GM18519 (cell line): Measurements from ENCODE around the gene DDX31.

Experiments
- ATAC-seq: cut with Tn5 transposase; IDR thresholded peaks from one replicate; pipeline ENCODE4 v1.9.1; 2021; ENCODE audit warnings: mild to moderate bottlenecking, moderate library complexity; ENCODE audit not compliant: unreplicated experiment, low FRiP score

The DDX31 gene

DNA sequence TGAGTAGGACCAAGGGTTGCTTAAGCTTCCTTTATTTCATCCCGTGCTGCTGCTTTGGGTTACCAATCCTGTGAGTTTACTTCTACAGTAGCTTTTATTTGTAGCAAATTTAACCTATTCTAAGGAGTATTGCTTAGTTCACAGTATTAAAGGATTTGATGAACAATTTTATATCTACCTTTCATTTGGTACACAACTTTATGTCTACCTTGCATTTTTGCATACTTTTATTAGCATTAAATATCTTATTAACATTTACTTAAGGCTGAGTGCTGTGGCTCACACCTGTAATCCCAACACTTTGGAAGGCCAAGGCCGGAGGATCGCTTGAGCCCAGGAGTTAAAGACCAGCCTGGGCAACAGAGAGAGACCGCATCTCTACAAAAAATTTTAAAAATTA lies 4.7 kb upstream of the DDX31 start:
- ATAC-seq = no peak

DNA sequence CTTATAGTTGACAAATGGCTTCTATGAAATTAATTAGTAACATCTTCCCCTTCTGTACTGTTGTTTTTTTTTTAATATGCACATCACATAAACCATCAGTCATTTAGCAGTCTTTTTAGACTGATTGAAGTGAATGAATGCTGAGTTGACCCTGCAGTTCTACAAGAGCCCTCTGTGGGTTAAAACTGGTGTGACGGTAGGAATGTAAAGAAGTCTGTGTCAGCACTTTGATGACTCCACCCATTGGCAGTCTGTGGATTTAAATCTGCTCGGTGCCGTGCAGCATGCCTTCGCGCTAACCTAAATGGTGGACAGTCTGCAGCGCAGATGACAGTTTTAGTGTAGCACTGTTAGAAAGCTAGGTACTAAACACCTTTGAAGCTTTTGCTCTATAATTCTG lies 3.6 kb upstream of the DDX31 start:
- ATAC-seq = no peak

DNA sequence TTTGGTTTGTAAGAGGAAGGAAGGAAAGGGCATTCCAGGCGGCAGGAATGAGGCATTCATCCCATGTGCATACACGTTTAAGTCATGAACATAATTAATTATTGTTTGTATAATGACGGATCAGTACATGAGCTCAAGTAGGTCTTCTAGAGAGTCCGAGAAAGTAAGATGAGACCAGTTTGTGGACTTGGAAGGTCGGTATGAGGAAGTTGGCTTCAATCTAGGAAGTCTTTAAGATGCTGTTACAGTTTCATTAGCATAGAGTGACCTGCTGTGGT lies 2.6 kb upstream of the DDX31 start:
- ATAC-seq = no peak

DNA sequence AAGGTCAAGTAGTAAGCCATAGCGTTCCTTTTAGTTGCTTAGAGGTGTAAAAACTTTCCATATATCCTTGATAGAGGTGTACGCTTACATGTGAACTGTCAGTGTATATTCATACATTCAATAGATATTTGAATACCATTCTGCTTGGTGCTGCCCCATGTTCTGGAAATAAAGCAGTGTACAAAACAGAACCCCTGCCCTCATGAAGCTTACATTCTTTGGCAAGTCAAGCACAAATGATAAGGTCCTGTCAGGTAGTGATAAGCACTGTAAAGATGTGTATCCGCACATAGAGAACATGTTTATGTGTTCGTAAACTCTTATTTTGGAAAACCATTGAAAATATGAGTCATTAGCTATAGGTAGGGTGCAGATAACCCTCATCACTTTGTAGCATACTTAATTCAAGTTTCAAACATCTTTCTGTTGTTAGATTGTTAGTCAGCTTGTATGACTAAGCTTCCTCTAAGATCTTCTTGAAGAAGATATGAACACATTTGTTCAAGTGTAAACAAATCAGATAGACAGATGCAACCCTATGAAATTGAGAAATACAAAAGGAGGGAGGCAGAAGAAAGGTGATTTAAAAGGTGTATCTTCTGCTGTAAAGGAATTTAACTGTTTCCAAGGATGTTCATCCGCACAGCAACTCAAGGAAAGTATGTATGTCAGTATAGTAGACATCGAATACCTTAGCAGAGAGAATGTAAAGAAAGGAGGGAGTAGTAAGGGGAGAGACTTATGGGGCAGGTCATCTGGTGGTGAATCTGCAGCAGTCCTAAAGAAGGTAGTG lies 2.0 kb upstream of the DDX31 start:
- ATAC-seq = no peak

DNA sequence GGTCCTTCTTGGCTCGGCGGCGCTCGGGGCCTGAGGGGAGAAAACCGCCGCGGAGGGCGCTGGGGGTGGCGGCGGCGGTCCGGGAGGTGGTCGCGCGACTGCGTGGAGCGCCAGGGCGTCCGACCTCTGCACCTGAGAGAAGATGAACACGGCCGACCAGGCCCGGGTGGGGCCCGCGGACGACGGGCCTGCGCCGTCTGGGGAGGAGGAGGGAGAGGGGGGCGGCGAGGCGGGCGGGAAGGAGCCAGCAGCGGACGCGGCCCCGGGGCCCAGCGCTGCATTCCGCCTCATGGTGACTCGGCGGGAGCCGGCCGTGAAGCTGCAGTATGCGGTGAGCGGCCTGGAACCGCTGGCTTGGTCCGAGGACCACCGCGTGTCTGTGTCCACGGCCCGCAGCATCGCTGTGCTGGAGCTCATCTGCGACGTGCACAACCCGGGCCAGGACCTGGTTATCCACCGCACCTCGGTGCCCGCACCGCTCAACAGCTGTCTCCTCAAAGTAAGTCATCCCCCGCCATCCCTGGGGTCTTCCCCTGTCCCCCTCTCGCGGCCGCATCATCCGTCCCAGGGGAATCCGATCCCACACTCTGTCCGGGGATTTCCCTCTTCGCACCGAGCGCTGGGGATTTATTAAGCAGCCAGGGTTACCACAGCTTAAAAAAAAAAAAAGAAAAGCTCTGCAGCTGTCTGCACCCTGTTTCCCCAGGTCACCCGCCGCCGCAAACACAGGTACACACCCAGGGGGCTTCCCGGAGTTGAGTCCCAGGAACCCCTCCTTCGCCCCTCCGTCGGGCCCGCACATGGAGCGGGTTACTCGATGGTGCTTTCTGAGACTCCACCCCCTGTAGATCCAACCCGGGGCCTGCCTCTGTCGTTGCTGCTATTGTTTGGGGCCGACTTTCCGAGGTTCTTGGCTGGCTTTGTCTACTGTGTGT lies 941 bp upstream of the DDX31 start, which contains the start of gene GTF3C4:
Gene GTF3C4, plus strand, starts transcription at position 8 of the 935 bp plus-strand sequence. Its CDS starts 135 bp downstream, at position 143.
- ATAC-seq = no peak

DNA sequence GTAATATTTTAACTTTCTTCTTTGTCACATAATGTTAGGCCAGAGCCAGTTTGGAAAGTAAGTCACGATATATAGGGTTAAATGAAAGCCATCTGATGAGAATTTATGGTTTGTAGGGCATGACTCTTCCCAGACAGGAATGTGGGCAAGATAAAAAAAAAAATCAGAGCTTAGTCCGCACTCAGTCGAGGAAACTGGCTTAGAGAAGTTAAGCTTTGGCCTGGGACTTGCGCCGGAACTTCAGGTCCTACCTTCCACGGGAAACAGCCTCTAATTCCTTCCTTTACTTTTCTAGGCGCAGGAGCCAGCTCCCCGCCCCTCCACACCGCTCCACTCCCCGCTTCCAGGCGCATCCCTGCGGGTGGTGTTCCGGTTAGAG lies 475 bp downstream of the DDX31 start:
- ATAC-seq = no peak

DNA sequence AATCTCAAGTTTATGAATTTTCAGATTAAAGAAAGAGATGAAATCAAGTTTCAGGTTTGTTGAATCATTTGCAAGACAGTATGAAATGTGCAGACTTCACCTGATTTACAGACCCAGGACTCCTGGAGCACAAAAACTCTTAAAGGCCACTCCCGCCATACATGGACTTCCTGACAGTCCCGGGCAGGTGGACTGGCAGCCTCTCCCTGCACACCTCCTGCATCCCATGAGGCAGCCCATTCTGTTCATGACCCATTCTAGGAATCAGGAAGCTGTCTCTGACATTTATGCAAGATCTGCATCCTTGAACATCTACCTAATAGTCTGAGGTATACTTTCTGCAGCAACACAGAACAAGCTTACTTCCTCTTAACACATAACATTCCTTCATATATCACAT lies 5.9 kb downstream of the DDX31 start:
- ATAC-seq = no peak

DNA sequence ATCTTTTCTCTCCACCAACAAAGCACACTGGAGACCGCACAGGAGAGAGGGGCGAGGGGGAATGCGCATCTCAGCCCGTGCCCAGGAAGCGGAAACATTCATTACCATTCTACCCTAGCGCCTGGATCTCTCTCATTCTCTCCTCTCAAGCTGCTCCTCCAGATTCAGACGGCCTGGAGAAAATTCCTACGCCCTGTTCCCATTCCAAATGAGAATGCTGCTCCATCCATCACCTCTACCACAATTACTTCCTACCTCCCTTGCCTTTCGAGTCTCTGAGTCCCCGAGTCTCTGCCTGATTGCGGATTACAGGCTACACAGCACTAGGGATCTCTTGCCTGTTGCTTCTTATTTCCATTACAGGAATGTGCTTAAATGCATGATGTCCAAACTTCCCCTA lies 6.7 kb downstream of the DDX31 start:
- no peak for ATAC-seq

DNA sequence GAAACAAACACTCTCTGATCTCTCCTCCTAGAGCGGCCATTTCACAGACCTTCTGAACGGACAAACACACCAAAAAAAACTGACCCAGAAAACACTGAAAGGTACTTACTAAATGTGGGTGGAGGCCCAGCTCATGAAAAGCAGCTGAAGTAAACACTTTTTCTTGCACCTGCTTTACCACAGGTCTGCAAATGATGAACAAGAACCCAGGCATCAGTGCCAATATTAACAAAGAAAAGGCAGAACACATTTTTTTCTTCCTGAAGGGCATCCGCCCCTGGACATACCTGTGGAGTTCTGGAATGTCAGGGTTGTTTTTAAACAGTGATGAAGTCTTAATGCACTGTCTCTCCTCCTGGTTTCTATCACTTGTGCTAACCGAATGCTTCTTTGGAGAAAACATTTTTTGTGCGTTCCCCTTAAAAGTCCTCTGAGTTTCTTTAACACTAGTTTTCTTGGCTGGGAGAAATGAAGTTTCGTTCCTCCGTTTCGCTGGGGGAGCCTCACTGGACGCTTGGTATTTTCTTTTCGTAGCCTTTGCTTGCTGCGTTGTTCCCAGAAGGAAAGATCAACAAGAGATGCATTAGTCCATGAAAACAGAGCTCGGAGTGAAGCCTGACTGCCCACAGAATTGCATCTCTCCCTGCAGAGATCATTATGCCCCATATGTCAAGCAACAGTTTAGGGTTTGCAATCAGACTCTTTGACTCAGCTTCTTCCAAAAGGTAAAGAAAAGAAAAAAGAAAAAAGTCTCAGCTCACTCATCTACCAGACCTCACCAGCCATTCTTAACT lies 7.4 kb downstream of the DDX31 start:
- no peak for ATAC-seq

DNA sequence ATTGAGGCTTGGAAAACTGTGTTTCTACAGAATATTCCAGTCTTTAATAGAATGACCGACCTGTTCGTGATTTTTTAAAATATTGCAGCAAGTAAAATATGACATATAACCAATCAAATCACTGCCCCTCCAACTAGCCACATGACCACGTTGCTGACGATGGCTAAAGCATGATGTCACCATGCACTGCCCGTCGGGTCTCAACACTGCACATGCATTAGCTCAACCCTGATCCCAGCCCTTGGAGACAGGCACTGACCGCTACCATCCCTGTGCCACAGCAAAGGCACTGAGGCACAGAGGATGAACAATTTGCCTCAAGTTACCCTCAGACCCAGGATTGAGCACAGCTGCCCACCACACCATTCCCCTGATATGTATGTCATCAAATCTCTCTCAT lies 13.5 kb downstream of the DDX31 start:
- no peak for ATAC-seq

DNA sequence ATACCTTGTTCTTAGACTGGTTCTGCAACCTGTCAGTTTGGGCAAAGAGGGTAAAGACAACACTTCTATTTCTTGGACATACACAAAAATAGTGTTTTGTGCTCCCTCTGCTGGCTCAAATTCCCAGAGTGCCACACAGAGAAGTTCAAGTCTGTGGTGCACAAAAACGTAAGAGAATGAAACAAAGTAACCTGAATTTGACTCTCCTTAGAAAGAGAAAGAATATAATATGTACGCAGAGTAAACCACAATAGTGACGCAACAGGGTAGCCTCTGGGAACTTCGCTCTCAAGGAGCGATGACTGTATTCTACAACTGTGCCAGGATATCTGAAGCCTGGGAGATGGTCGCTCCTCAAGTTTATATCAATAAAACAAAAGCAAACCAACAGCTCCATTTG lies 18.5 kb downstream of the DDX31 start:
- ATAC-seq = no peak

DNA sequence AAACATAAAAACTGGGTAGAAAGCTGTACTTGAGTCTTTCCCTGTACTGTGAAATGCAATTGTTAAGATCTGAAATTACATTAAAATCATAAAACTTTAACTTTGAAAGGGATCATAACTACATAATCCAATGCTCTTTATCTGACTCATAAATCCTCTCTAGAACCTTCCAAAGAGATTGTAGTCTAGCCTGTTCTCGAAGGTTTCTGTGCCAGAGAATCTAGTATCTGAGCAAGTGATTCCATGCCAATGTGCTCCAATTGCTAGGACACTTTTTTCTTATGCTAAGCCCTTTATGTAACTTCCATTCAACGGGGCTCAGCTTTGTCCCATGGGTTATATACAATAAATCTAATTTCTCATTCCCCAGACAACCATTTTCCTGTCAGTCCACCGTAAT lies 21.1 kb downstream of the DDX31 start:
- no peak for ATAC-seq

DNA sequence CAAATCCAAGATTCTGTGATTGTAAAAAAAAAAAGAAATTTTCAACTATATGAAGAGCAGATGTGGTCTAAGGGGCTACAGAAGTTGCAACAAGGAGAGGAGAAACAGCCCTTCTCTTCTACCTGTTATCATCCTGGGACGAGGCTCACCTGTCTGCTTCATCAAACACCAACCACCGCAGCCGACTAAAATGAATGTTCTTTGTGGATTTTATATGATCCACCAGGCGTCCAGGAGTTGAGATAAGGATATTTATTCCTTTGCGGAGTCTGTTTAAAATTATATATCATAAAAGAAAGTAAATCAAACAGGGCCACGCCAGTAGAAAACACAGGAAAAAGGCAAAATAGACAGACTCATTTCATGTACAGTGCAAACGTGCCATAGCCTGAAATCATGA lies 21.5 kb downstream of the DDX31 start:
- no peak for ATAC-seq

DNA sequence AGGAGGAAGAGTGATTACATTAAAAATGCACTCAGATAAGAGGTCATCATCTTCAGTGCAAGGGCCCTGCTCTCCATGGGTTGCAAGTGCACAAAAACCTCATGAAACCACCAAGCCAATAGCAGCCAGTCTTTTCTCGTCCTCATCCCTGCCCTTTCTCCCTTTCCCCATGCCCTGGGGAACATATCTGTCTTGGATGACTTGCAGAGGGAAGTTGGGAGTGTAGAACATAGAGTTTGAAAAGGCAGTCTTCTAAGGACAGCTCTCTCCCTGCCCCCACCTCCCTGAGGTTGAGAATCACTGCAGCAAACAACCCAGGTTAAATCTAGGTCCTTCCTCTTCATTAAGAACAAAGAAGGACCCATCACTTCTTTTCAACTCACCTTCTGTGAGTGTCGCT lies 22.0 kb downstream of the DDX31 start:
- no peak for ATAC-seq

DNA sequence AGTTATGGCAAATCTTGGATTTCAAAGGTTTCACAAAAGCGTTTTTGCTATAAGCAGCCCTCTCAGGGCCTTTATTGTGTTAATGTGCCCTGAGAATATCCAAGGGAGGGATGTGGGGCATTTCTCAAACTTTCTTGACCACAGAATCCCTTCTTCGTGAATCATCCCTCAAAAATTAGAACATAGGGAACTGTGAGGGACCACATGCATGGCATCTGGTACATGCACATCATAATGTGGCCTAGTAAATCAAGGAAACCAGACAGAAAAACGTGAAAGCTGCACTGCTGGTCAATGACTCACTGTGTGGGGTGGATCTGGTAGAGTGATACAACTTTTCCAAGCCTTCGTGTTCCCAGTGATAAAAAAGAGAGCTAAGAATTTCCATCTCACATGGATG lies 22.4 kb downstream of the DDX31 start:
- ATAC-seq = no peak

DNA sequence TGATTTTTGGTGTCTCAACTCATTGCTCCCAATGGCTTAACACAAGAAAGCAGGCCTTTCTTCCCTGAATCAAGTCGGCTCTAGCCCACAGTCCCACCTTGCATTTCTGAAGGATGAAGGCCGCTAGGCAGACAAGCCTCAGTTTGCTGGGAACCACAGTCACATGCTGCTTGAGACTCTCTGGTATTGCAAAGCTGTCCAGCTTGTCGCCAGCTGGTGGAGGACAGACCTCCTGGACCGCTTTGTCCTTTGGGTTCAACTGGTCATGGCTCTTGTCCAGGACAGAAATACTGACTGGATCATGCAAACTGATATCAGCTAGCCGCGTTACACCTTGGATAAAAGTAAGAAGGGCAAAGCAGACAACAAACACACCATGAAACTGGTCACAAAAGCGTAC lies 23.1 kb downstream of the DDX31 start:
- no peak for ATAC-seq

DNA sequence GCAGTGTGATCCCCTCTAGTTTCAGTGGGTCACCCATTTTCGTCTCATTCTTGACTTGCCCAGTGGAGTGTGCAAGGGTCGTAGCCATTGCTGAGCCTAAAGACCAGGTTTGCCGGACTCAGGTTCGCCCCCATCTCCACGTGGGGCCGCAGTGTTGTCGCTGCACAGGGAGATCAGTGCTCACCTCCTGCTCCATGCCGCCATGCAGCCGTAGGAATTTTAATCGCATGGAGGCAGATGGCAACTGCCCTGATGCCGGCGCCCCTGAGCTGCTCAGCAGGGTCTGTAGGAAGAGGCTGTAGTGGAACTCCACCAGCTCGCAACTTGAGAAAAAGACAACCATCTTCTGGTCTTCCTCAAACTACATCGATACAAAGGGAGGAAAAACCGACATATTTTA lies 24.1 kb downstream of the DDX31 start:
- no peak for ATAC-seq

DNA sequence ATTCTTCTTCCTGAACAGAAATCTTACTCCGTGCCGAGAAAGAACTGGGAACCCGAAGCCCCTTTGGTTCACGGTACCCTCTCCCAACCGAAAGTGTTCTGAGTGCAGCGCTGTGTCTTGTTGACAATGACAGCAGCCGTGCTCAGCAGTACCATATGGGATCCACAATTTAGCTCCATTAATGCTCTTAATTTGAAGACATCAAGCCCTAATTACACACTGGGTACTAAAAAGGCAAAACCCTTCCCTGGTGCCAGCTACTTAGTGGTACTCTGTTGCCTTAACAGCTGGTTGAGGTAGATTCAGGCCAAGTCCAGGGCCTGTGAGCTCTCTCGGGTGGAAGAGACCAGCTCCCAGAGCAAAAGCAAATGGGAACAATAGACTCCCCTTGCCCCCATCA lies 24.5 kb downstream of the DDX31 start:
- no peak for ATAC-seq

DNA sequence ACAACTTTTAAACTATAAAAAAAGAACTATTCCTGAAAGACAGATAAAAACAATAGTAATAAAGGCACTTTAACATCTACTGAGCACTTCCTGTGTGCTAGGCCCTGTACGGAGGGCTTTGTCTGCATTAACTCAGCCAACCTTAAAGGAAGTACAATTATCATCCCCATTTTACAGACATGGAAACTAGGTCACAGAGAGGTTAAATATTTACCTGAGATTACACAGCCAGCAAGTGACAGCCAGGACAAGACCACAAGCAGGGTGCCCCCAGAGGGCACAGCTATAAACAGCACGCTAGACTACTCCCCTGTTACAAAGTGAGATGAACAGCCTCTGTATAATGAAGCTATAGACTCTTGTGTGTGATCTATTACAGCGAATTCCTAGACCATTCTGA lies 25.5 kb downstream of the DDX31 start:
- ATAC-seq = no peak

DNA sequence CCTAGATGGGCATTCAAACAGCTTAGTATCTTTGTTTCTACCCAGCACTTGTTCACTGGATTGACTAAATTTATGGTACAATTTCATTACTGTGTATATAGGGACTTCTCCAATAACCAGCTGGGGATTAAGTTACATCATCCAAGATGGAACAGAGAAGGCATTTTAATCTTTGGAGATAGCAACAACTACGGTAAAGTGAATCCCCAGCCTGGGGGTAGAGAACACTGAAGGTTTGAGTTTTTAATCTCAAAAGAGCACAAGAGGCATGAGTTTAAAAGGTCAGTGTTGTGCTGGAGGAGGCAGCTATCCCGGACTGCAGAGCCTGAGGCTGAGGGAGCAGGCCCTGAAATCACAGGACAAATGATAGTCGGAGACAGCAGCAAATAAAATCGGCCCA lies 28.6 kb downstream of the DDX31 start:
- ATAC-seq = no peak

DNA sequence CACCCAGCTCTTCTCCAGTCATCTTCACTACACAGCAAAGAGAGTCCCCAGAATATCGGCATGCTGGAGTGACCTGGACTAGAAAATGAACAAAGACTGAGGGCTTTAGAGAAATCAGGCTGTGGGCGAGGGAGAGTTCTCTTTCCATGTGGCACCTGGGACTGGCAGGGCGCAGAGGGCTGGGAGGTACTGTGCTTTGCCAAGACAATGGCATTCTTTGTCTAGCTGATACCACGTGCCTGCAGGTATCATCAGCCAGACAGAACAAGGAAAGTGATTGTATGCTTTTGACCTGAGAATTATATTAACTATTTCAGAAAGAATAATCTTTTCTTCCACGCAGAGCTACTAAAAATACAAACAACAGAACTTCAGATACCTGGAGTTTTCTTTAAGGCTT lies 30.5 kb downstream of the DDX31 start:
- ATAC-seq = no peak
